HG02571 (cell line): Measurements from ENCODE around the gene SPTBN4.
"Not testable (repeated sequence)": the region's sequence is repeated elsewhere in the genome, so short reads cannot be mapped to it uniquely, and the experiment has no call there.

ENCODE experiments used
- ATAC-seq: cut with Tn5 transposase; IDR thresholded peaks from one replicate; pipeline ENCODE4 v1.9.1; 2021; ENCODE audit warnings: mild to moderate bottlenecking, moderate library complexity; ENCODE audit not compliant: unreplicated experiment

The SPTBN4 gene

GRCh38 chr19:40556953-40557530 is 90.2 kb downstream of the SPTBN4 start:
- ATAC-seq: no peak

DNA sequence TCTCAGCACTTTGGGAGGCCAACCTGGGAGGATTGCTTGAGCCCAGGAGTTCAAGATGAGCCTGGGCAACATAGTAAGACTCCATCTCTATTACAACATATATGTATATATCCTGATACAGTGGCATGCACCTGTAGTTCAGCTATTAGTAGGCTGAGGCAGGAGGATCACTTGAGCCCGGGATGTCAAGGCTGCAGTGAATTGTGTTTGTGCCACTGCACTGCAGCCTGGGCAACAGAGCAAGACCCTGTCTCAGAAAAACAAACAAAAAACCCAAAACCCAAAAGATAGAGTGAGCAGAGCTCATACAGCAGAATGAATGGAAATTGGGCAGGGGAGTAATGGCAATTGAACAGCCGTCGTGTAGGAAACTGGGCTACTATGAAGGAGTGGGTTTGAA is 92.6 kb downstream of the SPTBN4 start:
- no peak for ATAC-seq

GRCh38 chr19:40560092-40560507 is 93.3 kb downstream of the SPTBN4 start:
- no peak for ATAC-seq

DNA sequence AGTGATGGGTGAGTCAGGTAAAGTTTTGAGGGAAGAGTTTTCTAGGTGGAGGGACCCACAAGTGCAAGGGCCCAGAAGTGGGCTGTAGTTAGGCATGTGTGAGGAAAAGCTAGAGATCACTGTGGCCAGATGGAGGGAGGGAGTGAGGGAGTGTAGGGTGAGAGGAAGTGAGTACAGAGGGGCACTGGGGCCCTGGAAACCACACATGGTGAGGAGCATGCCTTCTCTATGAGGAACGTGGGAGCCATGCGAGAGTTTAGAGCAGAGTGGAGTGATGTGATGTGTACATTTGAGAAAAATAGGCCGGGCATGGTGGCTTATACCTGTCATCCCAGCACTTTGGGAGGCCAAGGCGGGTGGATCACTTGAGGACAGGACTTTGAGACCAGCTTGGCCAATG is 95.1 kb downstream of the SPTBN4 start:
- no peak for ATAC-seq

- not testable (repeated sequence) for ATAC-seq
These were observed 97.7 kb downstream of the SPTBN4 start for GRCh38 chr19:40564535-40564934.

GRCh38 chr19:40565355-40565754 is 98.6 kb downstream of the SPTBN4 start:
- ATAC-seq: no peak

DNA sequence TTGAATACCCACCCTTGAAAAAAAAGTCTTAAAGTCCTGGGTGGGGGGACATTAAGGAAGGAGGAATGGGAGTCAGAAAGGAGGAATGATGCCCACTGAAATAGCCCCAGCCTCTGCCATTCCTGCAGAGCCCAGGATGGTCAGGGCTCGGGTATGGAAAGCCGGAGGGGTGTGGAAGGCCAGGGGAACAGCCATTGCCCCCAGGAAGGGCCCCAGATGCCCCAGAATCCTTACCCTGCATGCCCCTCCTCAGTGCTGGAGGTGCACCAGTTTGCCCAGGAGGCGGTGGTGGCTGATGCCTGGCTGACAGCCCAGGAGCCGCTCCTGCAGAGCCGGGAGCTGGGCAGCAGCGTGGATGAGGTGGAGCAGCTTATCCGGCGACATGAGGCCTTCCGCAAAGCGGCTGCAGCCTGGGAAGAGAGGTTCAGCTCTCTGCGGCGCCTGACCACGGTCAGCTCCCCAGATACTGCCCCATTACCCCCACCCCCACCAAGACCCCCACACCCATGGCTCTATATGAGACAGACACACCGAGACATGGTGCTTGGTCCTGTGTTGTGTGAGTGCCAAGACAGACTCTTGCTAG is 99.2 kb downstream of the SPTBN4 start:
- ATAC-seq: no peak

DNA sequence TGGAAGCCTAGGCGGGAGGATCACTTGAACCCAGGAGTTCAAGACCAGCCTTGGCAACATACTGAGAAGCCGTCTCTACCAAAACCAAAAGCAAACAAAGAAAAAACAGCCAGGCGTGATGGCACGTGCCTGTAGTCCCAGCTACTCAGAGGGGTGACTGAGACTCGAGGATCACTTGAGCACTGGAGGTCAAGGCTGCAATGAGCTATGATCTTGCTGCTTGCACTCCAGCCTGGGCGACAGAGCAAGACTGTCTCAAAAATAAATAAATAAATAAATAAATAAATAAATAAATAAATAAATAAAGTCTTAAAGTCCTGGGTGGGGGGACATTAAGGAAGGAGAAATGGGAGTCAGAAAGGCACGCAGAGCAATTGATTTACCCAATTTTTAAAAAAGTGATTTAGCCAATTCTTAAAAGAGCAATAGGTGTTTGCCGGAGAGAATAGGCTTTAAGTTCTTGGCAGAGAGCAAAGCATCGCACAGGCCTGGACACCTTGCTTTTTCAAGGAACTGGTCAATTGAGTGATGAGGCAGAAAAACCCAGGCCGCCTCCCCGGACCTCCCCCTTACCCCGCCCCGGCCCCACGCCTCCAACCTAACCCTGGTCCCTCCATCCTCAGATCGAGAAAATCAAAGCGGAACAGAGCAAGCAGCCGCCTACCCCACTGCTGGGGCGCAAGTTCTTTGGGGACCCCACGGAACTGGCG is 100.4 kb downstream of the SPTBN4 start:
- ATAC-seq: no peak

DNA sequence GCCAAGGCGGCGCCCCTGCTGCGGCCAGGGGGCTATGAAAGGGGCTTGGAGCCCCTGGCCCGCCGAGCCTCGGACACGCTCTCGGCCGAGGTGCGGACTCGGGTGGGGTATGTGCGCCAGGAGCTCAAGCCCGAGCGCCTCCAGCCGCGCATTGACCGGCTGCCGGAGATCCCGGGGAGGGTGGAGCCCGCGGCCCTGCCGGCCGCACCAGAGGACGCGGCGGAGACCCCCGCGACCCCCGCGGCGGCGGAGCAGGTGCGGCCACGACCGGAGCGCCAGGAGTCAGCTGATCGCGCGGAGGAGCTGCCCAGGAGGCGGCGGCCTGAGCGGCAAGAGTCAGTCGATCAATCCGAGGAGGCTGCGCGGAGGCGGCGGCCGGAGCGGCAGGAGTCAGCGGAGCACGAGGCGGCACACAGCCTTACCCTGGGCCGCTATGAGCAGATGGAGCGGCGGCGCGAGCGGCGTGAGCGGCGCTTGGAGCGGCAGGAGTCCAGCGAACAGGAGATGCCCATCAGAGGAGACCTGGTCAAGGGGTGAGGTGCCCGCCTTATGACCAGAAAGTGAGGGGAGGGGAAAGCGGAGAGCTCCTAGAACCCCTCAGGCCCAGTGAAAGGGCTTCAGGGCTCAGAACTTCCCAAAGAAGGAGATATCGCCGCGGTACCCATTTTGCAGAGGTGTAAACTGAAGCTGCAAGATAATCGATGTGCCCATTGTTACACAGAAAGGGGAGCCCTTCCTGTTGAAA is 101.1 kb downstream of the SPTBN4 start:
- ATAC-seq: no peak

GRCh38 chr19:40570313-40571004 is 103.7 kb downstream of the SPTBN4 start:
- peak; percentile 73 for ATAC-seq

DNA sequence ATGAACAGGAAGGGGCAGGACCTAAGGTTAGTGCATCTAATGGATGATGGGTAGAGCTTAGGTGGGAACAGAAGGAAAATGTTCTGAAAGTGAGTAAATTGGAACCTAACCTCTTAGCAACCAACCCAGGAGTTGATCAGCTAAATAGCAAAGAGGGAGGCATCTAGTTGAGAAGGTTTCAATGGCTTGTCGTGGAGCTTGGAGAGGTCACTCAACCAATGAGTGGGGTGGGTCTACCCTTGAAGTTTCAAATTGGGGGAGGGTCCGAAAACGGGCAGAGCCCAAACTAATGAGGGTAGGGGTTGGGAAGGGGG is 104.2 kb downstream of the SPTBN4 start:
- ATAC-seq: no peak

GRCh38 chr19:40571831-40572495 is 105.2 kb downstream of the SPTBN4 start:
- ATAC-seq: no peak

DNA sequence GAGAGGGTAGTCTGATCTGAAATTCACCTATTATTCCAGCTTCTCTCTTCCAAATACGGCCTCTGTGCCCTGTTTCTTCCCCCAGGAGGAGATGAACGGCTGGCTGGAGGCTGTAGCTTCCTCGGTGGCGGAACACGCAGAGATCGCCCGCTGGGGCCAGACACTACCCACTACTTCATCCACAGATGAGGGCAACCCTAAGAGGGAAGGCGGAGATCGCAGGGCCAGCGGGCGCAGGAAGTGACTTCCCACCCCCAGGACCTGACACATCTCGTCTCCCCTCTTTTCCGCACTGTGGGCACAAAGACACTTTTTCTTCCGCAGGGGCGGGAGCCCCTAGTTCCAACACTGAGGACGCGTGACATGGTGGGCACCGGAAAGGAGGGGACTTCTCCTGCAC is 108.5 kb downstream of the SPTBN4 start:
- no peak for ATAC-seq

DNA sequence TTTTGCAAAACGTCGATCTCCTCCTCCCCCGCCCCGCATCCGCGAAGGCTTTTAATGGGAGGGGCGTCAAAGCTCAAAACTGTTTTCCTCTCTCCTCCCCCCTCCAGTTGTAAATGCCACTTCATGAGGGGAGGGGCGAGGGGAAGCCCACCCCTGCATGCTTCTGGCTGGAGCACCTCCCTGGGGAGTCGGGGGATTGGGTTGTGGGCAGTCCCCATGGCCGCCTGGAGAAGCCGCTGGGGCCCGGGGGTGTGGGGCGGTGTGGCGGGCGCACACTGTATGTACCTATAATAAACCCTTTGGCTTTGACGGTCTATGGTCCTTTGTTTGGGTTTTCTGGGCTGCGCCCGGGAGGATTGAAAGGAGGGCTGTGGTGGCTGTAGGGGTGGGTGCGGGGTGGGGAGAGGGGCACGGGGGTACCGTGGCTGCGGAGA is 109.4 kb downstream of the SPTBN4 start:
- ATAC-seq: peak; percentile 17

DNA sequence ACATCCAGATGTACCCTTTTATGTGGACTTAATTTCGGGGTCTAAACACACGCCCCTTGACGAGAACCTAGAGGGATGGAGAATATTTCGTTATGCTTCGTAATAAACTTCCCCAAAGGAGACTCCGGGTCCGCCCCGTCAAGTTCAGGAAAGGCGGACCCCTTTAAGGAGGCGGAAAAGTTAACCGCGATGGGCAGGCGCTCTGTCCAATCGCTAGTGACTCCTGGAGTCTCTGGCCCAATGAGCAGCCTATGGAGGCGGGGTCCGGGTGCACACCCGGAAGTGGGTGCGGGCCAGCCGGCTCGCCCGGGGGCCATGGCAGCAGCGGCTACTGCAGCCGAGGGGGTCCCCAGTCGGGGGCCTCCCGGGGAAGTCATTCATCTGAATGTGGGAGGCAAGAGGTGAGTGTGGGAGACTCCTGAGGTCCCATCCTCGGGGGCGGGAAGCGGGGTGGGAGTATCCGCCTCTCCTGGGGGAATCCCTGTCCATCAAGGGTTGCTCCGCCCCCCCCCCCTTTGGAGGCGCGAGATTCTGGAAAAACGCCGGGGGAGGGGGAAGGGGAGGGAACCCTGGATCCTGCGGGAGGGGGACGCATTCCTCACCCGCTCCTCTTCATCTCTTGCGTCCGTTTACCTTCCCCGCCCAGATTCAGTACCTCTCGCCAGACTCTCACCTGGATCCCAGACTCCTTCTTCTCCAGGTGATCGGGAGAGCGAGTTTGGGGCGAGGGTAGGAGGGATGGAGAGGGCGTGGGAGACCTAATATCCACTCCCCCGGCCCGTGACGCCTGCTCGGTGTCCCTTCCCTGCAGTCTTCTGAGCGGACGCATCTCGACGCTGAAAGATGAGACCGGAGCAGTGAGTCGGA is 110.0 kb downstream of the SPTBN4 start, which contains the start of gene SHKBP1:
SHKBP1 (plus strand) TSS at position 289 of the 867 bp plus-strand sequence; CDS start at position 316, 27 bp downstream.
- ATAC-seq: peak; percentile 95

DNA sequence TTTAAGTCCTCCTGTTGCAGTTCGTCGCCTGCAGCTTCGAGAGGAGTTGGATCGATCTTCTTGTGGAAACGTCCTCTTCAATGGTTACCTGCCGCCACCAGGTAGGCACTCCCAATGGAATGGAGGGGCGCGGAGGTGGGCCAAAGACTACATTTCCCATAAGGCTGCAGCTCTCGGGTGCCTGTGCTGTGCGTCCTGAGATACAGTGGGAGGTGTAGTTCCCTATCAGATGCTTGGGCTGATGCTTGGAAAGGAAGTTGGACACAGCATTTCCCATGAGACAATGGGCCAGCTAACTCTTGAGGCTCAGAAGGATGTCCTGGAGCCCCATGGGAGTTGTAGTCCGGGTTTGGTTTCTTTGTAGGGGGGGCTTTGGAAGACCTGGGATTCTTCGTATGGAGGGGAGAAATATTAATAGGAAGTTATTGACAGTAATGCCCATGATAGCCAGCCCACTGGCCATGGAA is 111.7 kb downstream of the SPTBN4 start:
- no peak for ATAC-seq

DNA sequence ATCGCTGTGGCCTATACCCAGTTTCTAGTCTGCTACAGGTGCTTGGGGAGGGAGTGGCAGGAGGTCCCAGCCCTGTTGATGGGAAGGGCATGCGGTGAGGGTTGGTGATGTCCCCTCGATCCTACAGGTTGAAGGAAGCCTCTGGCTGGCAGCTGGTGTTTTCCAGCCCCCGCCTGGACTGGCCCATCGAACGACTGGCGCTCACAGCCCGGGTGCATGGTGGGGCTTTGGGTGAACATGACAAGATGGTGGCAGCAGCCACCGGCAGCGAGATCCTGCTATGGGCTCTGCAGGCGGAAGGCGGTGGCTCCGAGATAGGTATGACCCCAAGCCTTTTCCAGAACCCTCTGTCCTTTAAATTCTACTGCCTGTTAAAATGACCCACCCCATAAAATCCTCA is 113.8 kb downstream of the SPTBN4 start:
- no peak for ATAC-seq

DNA sequence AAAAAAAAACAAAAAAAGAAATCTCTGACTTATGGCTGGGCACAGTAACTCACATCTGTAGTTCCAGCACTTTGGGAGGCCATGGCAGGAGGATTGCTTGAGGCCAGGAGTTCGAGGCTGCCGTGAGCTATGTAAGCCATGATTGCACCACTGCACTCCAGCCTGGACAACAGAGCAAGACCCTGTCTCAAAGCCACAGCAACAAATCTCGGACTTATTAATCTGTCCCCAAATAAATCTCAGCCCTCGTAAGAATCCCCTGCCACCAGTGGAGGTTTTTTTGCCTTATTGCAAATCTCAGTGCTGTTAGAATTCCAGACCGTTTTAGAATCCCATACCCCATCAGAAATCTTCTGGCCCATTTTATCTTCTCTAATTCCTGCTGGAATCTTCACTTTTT is 114.7 kb downstream of the SPTBN4 start:
- ATAC-seq: no peak

GRCh38 chr19:40582467-40582866 is 115.7 kb downstream of the SPTBN4 start:
- ATAC-seq: no peak
